ENCODE data around the gene CYP2C8.
"Not testable (repeated sequence)": the region's sequence is repeated elsewhere in the genome, so short reads cannot be mapped to it uniquely, and the experiment has no call there.

CYP2C8 gene

DNA sequence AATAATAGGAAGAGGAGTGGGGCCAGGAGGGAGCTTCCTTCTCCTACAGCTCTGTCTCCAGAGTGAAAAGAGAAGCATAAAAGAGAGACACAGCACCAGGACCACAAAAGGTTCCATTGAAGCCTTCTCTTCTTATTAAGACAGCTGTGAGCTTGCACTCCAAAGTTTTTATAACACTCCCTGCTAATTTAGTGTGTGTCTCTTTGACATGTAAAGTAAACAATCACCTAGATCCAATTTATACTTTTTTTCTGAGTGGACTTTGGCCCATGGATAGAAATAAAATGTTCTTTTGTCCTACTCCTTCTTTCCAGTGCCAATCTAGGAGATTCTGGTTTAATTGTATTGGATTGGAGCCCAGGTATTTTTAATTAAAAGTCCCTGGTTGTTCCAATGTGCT is at the start of gene CYP2C8:
TSS of gene CYP2C8 (minus strand) at position 212 of the 400 bp plus-strand sequence. CDS start at position 117, 95 bp downstream.
- H3K27ac ChIP-seq (ENCODE audit: low read length) = no peak within 1 kb of the TSS
- H3K4me1 ChIP-seq (ENCODE audit: control insufficient read depth, insufficient read depth, low read length) = no peaks in the 10 kb centered on the region
- no peaks in the 10 kb centered on the region for H3K27me3 ChIP-seq (ENCODE audit: control insufficient read depth, insufficient read depth, low read length)
- no peaks in the 10 kb centered on the region for H3K9me3 ChIP-seq (ENCODE audit: control insufficient read depth, insufficient read depth, low read length)
- no peak for DNase-seq (ENCODE audit: low read depth, low spot score)
- H3K4me3 ChIP-seq (ENCODE audit: low read length) = no peak within 1 kb of the TSS
- H3K36me3 ChIP-seq (ENCODE audit: control insufficient read depth, insufficient read depth, low read length) = no peaks in the 10 kb centered on the region

GRCh38 chr10:95116869-95117269 is 47.6 kb upstream of the CYP2C8 start:
- no peaks in the 10 kb centered on the region for H3K4me1 ChIP-seq (ENCODE audit: control insufficient read depth, insufficient read depth, low read length)
- DNase-seq (ENCODE audit: low read depth, low spot score) = no peak
- no peak overlapping the region for H3K4me3 ChIP-seq (ENCODE audit: low read length)
- H3K9me3 ChIP-seq (ENCODE audit: control insufficient read depth, insufficient read depth, low read length) = peaks cover 3% of the 10 kb centered on the region; the same call in 1 of the 2 replicates
- no peaks in the 10 kb centered on the region for H3K36me3 ChIP-seq (ENCODE audit: control insufficient read depth, insufficient read depth, low read length)
- no CpG with 5 or more reads among the region's 2 CpGs for WGBS (ENCODE audit: insufficient coverage, insufficient read length)
- no peak overlapping the region for H3K27ac ChIP-seq (ENCODE audit: low read length)
- H3K27me3 ChIP-seq (ENCODE audit: control insufficient read depth, insufficient read depth, low read length) = no peaks in the 10 kb centered on the region

DNA sequence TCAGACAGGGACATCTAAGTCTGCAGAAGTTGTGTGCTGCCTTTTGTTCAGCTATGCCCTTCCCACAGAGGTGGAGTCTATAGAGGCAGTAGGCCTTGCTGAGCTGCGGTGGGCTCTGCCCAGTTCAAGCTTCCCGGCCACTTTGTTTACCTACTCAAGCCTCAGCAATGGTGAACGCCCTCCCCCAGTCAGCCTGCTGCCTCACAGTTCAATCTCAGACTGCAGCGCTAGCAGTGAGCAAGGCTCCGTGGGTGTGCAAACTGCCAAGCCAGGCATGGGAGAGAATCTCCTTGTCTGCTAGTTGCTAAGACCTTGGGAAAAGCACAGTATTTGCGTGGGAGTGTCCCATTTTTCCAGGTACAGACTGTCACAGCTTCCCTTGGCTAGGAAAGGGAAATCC is 41.5 kb upstream of the CYP2C8 start:
- not testable (repeated sequence) for H3K4me3 ChIP-seq (ENCODE audit: low read length); H3K36me3 ChIP-seq (ENCODE audit: control insufficient read depth, insufficient read depth, low read length); DNase-seq (ENCODE audit: low read depth, low spot score); H3K27ac ChIP-seq (ENCODE audit: low read length); H3K27me3 ChIP-seq (ENCODE audit: control insufficient read depth, insufficient read depth, low read length); H3K9me3 ChIP-seq (ENCODE audit: control insufficient read depth, insufficient read depth, low read length); H3K4me1 ChIP-seq (ENCODE audit: control insufficient read depth, insufficient read depth, low read length)
- no CpG with 5 or more reads among the region's 6 CpGs for WGBS (ENCODE audit: insufficient coverage, insufficient read length)

- H3K4me1 ChIP-seq (ENCODE audit: control insufficient read depth, insufficient read depth, low read length) = no peaks in the 10 kb centered on the region
- no peak overlapping the region for H3K27ac ChIP-seq (ENCODE audit: low read length)
- DNase-seq (ENCODE audit: low read depth, low spot score) = no peak
- no peak overlapping the region for H3K4me3 ChIP-seq (ENCODE audit: low read length)
- no peaks in the 10 kb centered on the region for H3K9me3 ChIP-seq (ENCODE audit: control insufficient read depth, insufficient read depth, low read length)
- H3K36me3 ChIP-seq (ENCODE audit: control insufficient read depth, insufficient read depth, low read length) = no peaks in the 10 kb centered on the region
- H3K27me3 ChIP-seq (ENCODE audit: control insufficient read depth, insufficient read depth, low read length) = no peaks in the 10 kb centered on the region
- WGBS (ENCODE audit: insufficient coverage, insufficient read length) = no CpG with 5 or more reads among the region's 1 CpG
Measured at GRCh38 chr10:95097805-95098204, 28.5 kb upstream of the CYP2C8 start.

DNA sequence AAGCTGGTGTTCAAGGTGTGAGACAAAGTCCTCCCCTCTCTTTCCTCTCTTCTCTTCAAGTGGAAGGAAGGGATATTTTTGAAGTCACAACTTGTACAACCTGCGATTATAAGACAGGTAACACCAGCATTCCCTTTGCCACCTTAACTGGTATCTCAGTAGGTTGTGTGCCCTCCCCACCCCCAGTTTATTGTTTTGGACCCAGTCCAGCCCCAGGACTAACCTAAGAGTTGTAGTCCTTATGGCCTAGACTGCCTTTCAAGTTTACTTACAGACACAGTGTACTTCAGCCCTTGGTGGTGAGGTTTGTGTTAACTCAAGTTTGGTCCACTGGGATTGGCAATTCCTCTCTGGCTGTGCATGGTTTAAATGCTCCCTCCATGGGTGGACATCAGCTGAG is 26.8 kb upstream of the CYP2C8 start:
- no peaks in the 10 kb centered on the region for H3K36me3 ChIP-seq (ENCODE audit: control insufficient read depth, insufficient read depth, low read length)
- no CpG with 5 or more reads among the region's 1 CpG for WGBS (ENCODE audit: insufficient coverage, insufficient read length)

DNA sequence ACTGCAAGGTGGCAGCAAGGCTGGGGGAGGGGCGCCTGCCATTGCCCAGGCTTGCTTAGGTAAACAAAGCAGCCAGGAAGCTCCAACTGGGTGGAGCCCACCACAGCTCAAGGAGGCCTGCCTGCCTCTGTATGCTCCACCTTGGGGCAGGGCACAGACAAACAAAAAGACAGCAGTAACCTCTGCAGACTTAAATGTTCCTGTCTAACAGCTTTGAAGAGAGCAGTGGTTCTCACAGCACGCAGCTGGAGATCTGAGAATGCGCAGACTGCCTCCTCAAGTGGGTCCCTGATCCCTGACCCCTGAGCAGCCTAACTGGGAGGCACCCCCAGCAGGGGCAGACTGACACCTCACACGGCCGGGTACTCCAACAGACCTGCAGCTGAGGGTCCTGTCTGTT is 10.3 kb upstream of the CYP2C8 start:
- not testable (repeated sequence) for H3K4me1 ChIP-seq (ENCODE audit: control insufficient read depth, insufficient read depth, low read length); H3K27ac ChIP-seq (ENCODE audit: low read length); DNase-seq (ENCODE audit: low read depth, low spot score); H3K36me3 ChIP-seq (ENCODE audit: control insufficient read depth, insufficient read depth, low read length); H3K4me3 ChIP-seq (ENCODE audit: low read length); H3K9me3 ChIP-seq (ENCODE audit: control insufficient read depth, insufficient read depth, low read length); H3K27me3 ChIP-seq (ENCODE audit: control insufficient read depth, insufficient read depth, low read length)
- WGBS (ENCODE audit: insufficient coverage, insufficient read length) = no CpG with 5 or more reads among the region's 5 CpGs

More for the DNA sequence above, 26.8 kb upstream of the CYP2C8 start:
- Histone ChIP-seq H3K9me3 (ENCODE audit: control insufficient read depth, insufficient read depth, low read length) (no peaks in the 10 kb centered on the region), H3K27me3 (ENCODE audit: control insufficient read depth, insufficient read depth, low read length) (no peaks in the 10 kb centered on the region), H3K4me3 (ENCODE audit: low read length) (no peak overlapping the region), H3K27ac (ENCODE audit: low read length) (no peak overlapping the region), H3K4me1 (ENCODE audit: control insufficient read depth, insufficient read depth, low read length) (no peaks in the 10 kb centered on the region)
- no peak for DNase-seq (ENCODE audit: low read depth, low spot score)

DNA sequence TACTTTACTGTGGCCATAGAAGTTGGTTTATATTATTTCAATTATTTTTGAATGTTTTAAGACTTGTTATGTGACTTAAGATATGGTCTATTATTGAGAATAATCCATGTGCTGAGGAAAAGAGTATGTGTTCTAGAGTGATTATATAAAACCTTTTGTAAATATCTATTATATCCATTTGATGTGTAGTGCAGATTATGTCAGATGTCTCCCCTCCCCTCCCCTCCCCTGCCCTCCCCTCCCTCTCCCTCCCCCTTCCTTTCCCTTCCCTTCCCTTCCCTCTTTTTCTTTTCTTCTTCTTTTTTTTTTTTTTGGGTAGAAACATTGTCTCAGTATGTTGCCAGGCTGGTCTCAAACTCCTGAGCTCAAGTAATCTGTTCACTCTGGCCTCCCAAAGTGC is 8.3 kb upstream of the CYP2C8 start:
- Histone ChIP-seq H3K27me3 (ENCODE audit: control insufficient read depth, insufficient read depth, low read length) (no peaks in the 10 kb centered on the region), H3K4me3 (ENCODE audit: low read length) (no peak overlapping the region), H3K9me3 (ENCODE audit: control insufficient read depth, insufficient read depth, low read length) (no peaks in the 10 kb centered on the region), H3K36me3 (ENCODE audit: control insufficient read depth, insufficient read depth, low read length) (no peaks in the 10 kb centered on the region), H3K27ac (ENCODE audit: low read length) (no peak overlapping the region), H3K4me1 (ENCODE audit: control insufficient read depth, insufficient read depth, low read length) (no peaks in the 10 kb centered on the region)
- DNase-seq (ENCODE audit: low read depth, low spot score) = no peak

DNA sequence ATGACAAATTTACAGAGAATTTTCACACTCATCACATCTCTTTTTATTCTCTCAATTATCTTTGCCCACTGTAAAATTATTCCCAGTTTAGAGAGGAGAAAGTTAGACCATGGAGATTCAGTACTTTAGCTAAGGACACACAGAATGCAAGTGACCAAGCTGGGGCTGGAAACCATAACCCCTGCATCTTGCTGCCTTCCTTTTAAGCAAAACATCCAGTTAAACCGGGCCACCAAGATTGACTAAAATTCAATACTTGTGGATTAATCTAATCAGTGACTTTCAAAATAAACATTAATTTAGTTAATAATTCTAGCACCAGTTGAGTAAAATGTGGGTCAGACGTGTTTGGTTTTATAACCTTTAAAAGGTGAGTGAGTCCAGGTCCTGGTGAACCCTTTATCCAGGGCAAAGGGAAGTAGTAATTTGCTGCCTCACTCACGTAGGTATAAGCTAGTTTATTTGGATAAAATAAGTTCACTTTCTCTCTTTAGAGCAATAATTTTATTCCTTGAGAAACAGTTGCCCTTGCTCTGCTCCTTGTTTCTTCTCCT is 1.9 kb upstream of the CYP2C8 start:
- H3K27me3 ChIP-seq (ENCODE audit: control insufficient read depth, insufficient read depth, low read length) = no peaks in the 10 kb centered on the region
- H3K36me3 ChIP-seq (ENCODE audit: control insufficient read depth, insufficient read depth, low read length) = no peaks in the 10 kb centered on the region
- no peak overlapping the region for H3K27ac ChIP-seq (ENCODE audit: low read length)
- no peaks in the 10 kb centered on the region for H3K9me3 ChIP-seq (ENCODE audit: control insufficient read depth, insufficient read depth, low read length)
- no peak overlapping the region for H3K4me3 ChIP-seq (ENCODE audit: low read length)
- no CpG with 5 or more reads among the region's 3 CpGs for WGBS (ENCODE audit: insufficient coverage, insufficient read length)
- no peak for DNase-seq (ENCODE audit: low read depth, low spot score)
- no peaks in the 10 kb centered on the region for H3K4me1 ChIP-seq (ENCODE audit: control insufficient read depth, insufficient read depth, low read length)

DNA sequence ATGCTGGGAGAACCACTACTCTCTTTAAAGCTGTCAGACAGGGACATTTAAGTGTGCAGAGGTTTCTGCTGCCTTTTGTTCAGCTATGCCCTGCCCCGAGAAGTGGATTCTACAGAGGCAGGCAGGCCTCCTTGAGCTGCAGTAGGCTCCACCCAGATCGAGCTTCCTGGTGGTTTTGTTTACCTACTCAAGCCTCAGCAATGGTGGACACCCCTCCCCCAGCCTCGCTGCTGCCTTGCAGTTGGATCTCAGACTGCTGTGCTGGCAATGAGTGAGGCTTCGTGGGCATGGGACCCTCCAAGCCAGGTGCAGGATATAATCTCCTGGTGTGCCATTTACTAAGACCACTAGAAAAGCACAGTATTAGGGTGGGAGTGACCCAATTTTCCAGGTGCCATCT is 5.2 kb downstream of the CYP2C8 start:
- H3K27ac ChIP-seq (ENCODE audit: low read length); H3K4me3 ChIP-seq (ENCODE audit: low read length); H3K9me3 ChIP-seq (ENCODE audit: control insufficient read depth, insufficient read depth, low read length); H3K4me1 ChIP-seq (ENCODE audit: control insufficient read depth, insufficient read depth, low read length); DNase-seq (ENCODE audit: low read depth, low spot score); H3K27me3 ChIP-seq (ENCODE audit: control insufficient read depth, insufficient read depth, low read length); H3K36me3 ChIP-seq (ENCODE audit: control insufficient read depth, insufficient read depth, low read length): not testable (repeated sequence)
- WGBS (ENCODE audit: insufficient coverage, insufficient read length) = no CpG with 5 or more reads among the region's 4 CpGs

DNA sequence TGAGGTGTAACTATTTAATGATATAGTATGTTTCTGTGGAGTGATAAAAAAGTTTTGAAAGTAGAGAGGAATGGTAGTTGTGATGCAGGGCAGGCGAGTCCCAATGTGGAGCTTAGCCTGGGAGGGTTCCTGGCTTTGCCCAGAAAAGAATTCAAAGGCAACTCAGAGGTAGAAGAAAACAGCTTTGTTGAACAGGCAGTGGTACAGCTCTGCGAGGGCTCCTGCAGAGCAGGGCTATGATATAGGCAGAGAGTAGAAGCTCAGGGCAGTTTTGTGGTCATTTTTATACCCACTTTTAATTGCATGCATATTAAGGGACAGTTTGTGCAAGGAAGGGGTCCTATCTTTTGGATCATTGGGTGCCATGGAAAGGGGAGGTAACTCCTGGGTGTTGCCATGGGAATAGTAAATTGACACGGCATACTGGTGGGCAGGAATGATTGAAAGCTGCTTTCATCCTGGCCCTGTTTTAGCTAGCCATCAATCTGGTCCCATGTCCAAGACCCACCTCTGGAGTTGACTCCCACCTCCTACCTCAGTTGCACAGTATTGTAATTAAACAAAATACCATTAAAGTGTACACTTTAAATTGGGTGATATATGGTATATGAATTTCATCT is 12.4 kb downstream of the CYP2C8 start:
- 100% methylated on average over 1 of the region's 3 CpGs for WGBS (ENCODE audit: insufficient coverage, insufficient read length)
- no peaks in the 10 kb centered on the region for H3K4me1 ChIP-seq (ENCODE audit: control insufficient read depth, insufficient read depth, low read length)

GRCh38 chr10:95049919-95050318 is 19.4 kb downstream of the CYP2C8 start:
- WGBS (ENCODE audit: insufficient coverage, insufficient read length) = no CpG with 5 or more reads among the region's 2 CpGs
- Histone ChIP-seq H3K27me3 (ENCODE audit: control insufficient read depth, insufficient read depth, low read length) (no peaks in the 10 kb centered on the region), H3K4me3 (ENCODE audit: low read length) (no peak overlapping the region), H3K36me3 (ENCODE audit: control insufficient read depth, insufficient read depth, low read length) (no peaks in the 10 kb centered on the region), H3K27ac (ENCODE audit: low read length) (no peak overlapping the region), H3K9me3 (ENCODE audit: control insufficient read depth, insufficient read depth, low read length) (no peaks in the 10 kb centered on the region), H3K4me1 (ENCODE audit: control insufficient read depth, insufficient read depth, low read length) (no peaks in the 10 kb centered on the region)
- DNase-seq (ENCODE audit: low read depth, low spot score) = no peak

More for the DNA sequence above, 12.4 kb downstream of the CYP2C8 start:
- H3K9me3 ChIP-seq (ENCODE audit: control insufficient read depth, insufficient read depth, low read length) = no peaks in the 10 kb centered on the region
- H3K27me3 ChIP-seq (ENCODE audit: control insufficient read depth, insufficient read depth, low read length) = no peaks in the 10 kb centered on the region
- no peaks in the 10 kb centered on the region for H3K36me3 ChIP-seq (ENCODE audit: control insufficient read depth, insufficient read depth, low read length)
- no peak overlapping the region for H3K4me3 ChIP-seq (ENCODE audit: low read length)
- no peak for DNase-seq (ENCODE audit: low read depth, low spot score)
- H3K27ac ChIP-seq (ENCODE audit: low read length) = no peak overlapping the region

All from iPS DF 6.9 (cell line).